Fibroblast of pulmonary artery (primary cell): ENCODE data around the gene MICAL2.

Experiments used
- DNase-seq: peaks from one replicate; pipeline ENCODE4 v3.0.0-alpha.2; 2010; ENCODE audit warnings: low read depth
- H3K4me3 ChIP-seq: replicated peaks from 2 replicates; pipeline ENCODE4 v1.5.1; 2011; ENCODE audit warnings: low read depth, mild to moderate bottlenecking, control low read depth, low read length, moderate library complexity
- CTCF ChIP-seq: IDR thresholded peaks from 2 replicates; pipeline ENCODE4 v1.5.1; 2011; ENCODE audit warnings: mild to moderate bottlenecking, control low read depth, low read length, inconsistent platforms; ENCODE audit errors: missing control alignments

The MICAL2 gene

GRCh38 chr11:12155696-12156095 lies 45.3 kb downstream of the MICAL2 start:
- H3K4me3 ChIP-seq = no peak overlapping the region
- no peak for DNase-seq
- no peak for TF ChIP-seq CTCF

GRCh38 chr11:12156301-12157140 lies 46.1 kb downstream of the MICAL2 start:
- no peak for TF ChIP-seq CTCF
- H3K4me3 ChIP-seq = no peak overlapping the region
- no peak for DNase-seq

GRCh38 chr11:12157241-12157661 lies 46.9 kb downstream of the MICAL2 start:
- TF ChIP-seq CTCF = no peak
- DNase-seq = peak; percentile 74
- no peak overlapping the region for H3K4me3 ChIP-seq

- no peak overlapping the region for H3K4me3 ChIP-seq
- no peak for TF ChIP-seq CTCF
- DNase-seq = peak; percentile 58
These were observed 48.5 kb downstream of the MICAL2 start for GRCh38 chr11:12158909-12159308.

- no peak for TF ChIP-seq CTCF
- DNase-seq = peak; percentile 89
- H3K4me3 ChIP-seq = no peak overlapping the region
These were observed 49.1 kb downstream of the MICAL2 start for GRCh38 chr11:12159351-12160099.

- no peak overlapping the region for H3K4me3 ChIP-seq
- TF ChIP-seq CTCF = no peak
- no peak for DNase-seq
These were observed 49.8 kb downstream of the MICAL2 start for GRCh38 chr11:12160231-12160630.
